Epithelial cell of esophagus (primary cell): Measurements from ENCODE around the gene ARAP2.
A peak's percentile ranks its signal among the peaks of the same experiment; 100 is the strongest.

Experiments used
- DNase-seq: peaks from one replicate; pipeline ENCODE4 v3.0.0; 2010; ENCODE audit warnings: low read depth
- H3K4me3 ChIP-seq: 2 replicates; pipeline ENCODE4 v1.5.1; 2011; ENCODE audit warnings: mild to moderate bottlenecking, low read length, control low read depth
- CTCF ChIP-seq: IDR thresholded peaks from 2 replicates; pipeline ENCODE4 v1.5.1; 2011; ENCODE audit warnings: low read depth, mild to moderate bottlenecking, low read length, control low read depth, inconsistent platforms; ENCODE audit not compliant: insufficient read depth; ENCODE audit errors: missing control alignments

The ARAP2 gene

DNA sequence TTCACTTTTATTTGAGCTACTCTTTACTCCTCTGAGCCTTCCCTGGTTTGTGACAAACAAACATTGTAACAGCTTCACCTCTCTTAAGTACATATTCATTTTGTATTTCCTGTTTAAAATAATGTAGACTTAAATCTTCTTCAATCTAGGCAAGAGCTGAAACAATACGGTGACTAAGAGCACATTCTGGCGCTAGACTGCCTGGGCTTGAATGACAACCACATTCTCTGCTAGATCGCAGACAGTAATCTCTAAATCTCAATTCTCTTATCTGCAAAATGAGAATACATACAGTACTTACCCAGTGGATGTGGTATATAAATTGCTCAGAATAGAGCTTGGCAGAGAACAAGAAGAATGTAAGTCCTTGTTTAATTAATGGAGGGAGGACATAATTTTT, 144.8 kb downstream of the ARAP2 start:
- no peak overlapping the region for H3K4me3 ChIP-seq
- no peak for TF ChIP-seq CTCF
- DNase-seq = no peak

GRCh38 chr4:36094995-36095394, 149.3 kb downstream of the ARAP2 start:
- H3K4me3 ChIP-seq = no peak overlapping the region
- no peak for DNase-seq
- TF ChIP-seq CTCF = no peak

GRCh38 chr4:36091997-36092396, 152.3 kb downstream of the ARAP2 start:
- peak; percentile 62 for DNase-seq
- no peak for TF ChIP-seq CTCF
- H3K4me3 ChIP-seq = no peak overlapping the region

DNA sequence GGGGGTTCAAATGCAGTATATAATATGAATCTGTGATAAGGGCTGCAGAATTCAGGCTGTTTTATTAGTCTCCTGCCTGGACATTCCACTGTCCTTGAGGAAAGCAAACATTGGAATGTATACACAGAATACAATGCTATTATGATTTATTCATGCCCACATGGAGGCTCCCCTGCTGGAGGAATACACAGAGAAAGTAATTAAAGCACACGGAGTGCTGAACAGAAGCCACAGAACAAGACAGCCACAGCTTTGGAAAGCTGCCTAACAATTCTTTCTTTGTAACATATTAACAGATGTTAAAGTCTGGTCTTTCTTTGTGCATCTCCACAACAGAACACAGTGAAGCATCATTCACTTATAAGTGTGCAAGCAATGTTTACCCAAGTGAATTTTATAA, 155.8 kb downstream of the ARAP2 start:
- H3K4me3 ChIP-seq = no peak overlapping the region
- DNase-seq = no peak
- no peak for TF ChIP-seq CTCF

DNA sequence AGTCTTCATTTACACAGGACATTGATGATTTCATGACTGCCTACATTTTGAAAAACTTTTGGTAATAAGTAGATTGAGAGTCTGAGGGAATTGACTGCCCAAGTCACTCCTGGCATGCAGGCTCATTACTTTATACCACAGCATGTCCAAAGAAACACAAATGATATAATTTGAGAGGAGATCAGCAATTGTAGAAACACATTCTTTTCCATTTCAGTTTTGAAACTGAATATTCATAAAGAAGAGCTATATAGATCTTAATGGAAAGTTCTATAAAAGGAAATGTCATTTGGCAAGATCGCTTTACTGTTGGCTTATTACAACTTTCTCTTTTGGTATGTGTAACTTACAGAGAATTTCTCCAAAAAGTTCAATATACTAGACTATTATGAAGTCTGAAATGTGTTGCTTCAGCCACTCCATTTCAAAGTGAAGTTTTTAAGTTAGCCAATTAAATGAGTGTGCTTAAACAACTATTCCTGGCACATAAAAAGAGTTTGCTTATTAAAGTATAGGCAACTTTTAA, 158.0 kb downstream of the ARAP2 start:
- no peak overlapping the region for H3K4me3 ChIP-seq
- no peak for DNase-seq
- TF ChIP-seq CTCF = no peak

GRCh38 chr4:36082817-36083216, 161.5 kb downstream of the ARAP2 start:
- H3K4me3 ChIP-seq = no peak overlapping the region
- no peak for TF ChIP-seq CTCF
- no peak for DNase-seq

GRCh38 chr4:36081185-36081584, 163.1 kb downstream of the ARAP2 start:
- no peak for DNase-seq
- TF ChIP-seq CTCF = no peak
- no peak overlapping the region for H3K4me3 ChIP-seq
